Gastrocnemius medialis (tissue), 4 donors: ENCODE results near the gene RAB13.
A peak's percentile ranks its signal among the peaks of the same experiment; 100 is the strongest.

Source experiments
- CTCF ChIP-seq, 5 experiments: fragments of 450-650 bp in 3 of 5; fragments of 200-600 bp in 2 of 5; sonication (generic) in 2 of 5; IDR thresholded peaks in 4 of 5; conservative IDR thresholded peaks in 1 of 5; 1 replicate in 4 of 5; 2 replicates in 1 of 5; pipeline ENCODE4 v1.5.1; 2016 to 2019; ENCODE audit warnings: antibody characterized with exemption in 5 of 5, mild to moderate bottlenecking in 3 of 5, moderate library complexity in 3 of 5
- POLR2A ChIP-seq, 2 donors: fragments of 450-650 bp; IDR thresholded peaks; one replicate each; pipeline ENCODE4 v1.6.1; 2017; ENCODE audit warnings: antibody characterized with exemption in 2 of 2, mild to moderate bottlenecking in 2 of 2, moderate library complexity in 2 of 2

GRCh38 chr1:153990468-153991150, 4.5 kb upstream of the RAB13 start, which contains the start of gene RPS27:
- TF ChIP-seq CTCF (IDR thresholded peaks at IDR 0.05 in 4 of 5, conservative IDR thresholded peaks at IDR 0.05 in 1 of 5) = no peak
- TF ChIP-seq POLR2A (IDR thresholded peaks at IDR 0.05) = peak; percentile 99
